Activated CD8-positive, alpha-beta memory T cell treated with anti-CD3 and anti-CD28 coated beads for 4 hours (primary cell): ENCODE data around the gene LCTL.
"Not testable (repeated sequence)": the region's sequence is repeated elsewhere in the genome, so short reads cannot be mapped to it uniquely, and the experiment has no call there.

Source experiments
- DNase-seq, 2 donors: peaks; one replicate each; pipeline ENCODE4 v3.0.0-alpha.2; 2020; ENCODE audit warnings: low read depth in 2 of 2

Gene LCTL

DNA sequence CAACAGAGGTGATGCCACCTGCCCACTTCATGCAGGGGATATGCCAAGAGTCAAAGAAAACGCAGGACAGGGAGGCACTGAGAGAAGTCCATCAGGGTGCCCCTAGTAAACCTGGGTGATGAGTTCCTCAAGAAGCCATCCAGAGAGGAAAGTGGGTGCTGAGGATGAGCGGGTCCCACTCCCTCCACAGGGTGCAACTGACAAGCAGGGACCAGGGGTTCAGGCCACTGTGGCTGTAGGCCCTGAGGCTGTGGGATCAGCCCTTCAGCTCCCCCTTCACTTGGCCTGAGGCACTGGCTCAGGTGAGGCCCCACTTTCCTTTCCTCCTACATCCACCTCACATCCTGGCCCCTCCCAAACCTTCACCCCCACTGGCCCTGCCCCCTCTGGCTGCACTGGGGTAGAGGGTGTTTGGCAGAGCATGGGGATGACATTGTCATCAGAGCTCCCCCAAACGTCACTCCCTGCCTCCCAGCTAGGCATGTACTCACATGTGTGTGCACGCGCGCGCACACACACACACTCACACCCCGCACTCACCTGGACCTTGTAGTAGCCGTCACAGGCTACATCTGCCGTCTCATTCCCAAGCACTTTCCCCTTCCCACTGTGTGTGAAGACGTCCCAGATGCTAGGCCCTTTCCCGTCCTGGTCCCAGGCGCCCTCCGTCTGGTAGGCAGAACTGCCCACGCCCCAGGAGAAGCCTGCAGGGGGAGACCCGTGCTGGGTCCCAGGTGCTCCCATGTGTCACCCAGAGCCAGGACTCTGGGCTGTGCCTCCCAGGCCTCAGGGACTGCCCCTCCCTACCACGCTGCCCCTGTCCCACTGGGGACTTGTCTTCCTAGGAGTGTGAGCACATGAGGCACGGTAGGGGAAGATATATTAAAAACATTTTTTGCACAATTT, 1.4 kb downstream of the LCTL start:
- DNase-seq = no peak

DNA sequence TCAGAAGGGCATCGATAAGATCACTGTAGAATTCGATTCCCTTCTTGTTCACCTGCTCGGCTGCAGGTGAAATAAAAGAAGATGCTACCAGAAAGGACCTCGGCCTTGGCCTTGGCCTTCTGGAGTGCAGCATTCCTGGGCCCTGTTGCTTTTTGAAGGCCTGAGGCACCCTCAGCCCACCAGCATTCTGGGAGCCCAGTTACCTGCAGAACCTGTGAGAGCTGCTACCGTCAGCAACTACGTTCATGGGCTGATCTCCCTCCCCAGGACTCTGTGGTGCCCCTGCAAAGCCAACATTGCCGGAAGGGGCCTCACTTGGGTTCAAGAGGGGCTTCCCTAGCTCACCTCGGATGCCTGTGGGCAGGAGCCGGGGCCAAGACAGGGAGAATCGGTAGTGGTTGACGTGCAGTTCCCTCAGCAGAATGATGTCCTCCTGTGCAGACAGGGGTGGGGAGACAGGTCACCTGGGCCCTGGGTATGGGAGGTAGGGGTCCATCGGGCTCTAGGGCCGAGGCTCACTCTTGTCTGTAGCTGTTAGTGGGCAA, 2.2 kb downstream of the LCTL start:
- DNase-seq = no peak

DNA sequence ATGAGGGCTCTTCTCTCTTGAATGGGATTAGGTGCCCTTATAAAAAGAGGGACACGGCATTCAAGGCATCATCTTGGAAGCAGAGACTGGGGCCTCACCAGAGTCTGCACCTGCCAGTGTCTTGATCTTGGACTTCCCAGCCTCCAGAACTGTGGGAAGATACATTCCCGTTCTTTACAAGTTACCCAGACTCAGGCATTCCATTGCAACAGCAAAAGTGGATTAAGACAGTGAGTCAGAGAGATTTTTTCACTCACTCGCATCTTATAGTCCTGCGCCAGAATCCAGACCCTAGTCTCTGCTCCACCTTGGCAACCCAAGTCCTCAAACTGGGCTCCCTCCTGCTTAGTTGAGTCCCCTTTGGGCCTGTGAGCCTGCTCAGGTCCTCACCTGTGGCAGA, 2.7 kb downstream of the LCTL start:
- no peak for DNase-seq

DNA sequence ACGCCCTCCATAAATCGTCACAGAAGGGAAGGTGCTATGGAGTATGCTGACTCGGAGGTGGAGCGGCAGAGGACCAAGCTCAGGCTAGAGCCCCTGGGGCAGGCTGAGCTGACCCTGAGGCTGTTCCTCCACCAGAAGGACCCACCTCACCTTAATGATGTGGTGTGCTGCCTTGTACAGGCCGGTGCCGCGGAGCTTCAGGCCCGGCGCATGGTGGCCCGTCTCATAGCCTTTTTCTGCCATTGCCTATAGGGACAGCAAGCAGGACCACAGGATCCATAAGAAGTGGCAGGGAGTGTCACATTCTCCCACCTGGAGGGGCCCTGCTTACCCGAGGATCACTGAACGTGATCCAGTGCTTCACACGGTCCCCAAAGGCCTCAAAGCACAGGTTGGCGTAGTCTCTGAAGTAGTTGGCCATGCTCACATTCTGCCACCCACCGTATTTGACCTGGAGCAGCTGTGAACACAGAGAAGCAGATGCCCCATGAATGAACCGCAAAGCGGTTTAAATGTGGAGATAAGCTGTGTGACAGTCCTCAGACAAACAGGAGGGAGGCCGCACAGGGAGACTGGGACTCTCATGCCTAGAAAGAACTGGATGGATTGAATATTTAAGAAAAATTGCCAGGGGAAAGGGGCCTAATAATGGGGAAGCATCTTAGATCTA, 4.8 kb downstream of the LCTL start:
- DNase-seq = no peak

DNA sequence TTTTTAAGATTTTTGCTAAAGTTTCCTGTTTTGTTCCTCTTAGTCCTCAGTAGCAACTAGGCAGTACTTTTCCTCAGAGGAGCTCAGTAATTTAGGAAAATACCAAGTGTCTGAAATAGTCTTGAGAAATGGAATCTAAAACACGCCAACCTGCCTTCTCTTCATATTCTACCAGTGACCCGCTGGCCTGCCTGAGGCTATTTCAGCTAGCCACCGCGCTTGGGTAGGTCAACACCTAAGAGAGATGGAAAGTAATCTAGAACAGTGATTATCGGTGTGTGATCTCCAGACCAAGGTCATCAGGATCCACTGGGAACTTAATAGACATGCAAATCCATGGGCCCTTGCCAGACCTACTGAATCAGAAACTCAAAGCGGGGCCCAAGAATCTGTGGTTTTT, 7.5 kb downstream of the LCTL start:
- no peak for DNase-seq

DNA sequence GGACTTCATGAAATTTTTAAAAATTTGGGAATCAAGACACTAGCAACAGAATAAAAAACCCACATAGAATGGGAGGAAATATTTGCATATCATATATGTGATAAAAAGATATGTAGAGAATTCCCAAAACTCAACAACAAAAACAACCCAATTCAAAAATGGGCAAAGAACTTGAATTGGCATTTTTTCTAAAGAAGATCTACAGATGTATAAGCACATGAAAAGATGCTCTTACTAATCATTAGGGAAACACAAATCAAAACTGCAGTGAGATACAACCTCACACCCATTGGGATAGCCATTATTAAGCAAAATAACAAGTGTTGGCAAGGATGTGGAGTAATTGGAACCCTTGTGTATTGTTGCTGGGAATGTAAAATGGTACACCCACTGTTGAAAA, 10.1 kb downstream of the LCTL start:
- DNase-seq = no peak

DNA sequence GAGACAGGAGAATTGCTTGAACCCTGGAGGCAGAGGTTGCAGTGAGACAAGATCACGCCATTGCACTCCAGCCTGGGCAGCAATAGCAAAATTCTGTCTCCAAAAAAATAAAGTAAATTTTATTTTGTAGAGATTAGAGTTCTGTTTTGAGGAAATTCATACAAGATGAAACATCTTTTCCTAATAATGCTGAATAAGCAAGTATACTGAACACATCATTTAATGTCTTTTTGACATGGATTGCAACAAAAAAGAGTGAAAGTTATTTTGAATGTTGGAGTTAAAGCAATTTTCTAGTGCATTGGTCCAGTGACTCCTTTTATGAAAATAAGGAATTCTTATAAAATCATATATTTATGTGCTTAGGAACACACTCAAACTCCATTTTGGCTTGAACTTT, 20.5 kb downstream of the LCTL start:
- no peak for DNase-seq

DNA sequence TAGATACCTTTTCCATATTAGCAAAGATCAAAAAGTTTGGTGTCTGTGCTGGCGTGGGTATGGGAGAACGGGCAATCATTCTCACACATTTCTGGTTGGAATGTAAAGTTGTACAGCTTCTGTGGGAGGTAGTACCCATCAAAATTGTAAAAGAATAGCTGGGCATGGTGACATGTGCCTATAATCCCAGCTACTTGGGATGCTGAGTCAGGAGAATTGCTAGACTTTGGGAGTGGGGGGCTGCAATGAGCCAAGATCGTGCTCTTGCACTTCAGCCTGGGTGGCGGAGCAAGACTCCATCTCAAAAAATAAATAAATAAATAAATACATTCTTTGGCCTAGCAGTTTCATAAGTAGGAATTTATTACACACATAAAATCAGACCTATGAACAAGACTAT, 22.9 kb downstream of the LCTL start:
- no peak for DNase-seq

DNA sequence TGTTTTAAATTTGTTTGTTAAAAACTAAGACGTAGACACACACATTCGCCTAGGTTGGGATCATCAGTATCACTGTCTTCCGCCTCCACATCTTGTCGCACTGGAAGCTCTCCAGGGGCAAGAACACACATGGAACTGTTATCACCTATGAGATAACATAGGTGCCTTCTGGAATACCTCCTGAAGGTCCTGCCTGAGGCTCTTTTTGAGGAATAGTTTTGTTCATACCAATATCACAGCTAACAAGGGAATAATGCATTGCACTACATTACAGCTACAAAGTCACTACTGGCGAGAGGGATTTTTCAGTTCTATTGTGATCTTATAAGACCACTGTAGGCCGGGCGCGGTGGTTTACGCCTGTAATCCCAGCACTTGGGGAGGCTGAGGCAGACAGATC, 30.7 kb downstream of the LCTL start:
- DNase-seq = no peak

DNA sequence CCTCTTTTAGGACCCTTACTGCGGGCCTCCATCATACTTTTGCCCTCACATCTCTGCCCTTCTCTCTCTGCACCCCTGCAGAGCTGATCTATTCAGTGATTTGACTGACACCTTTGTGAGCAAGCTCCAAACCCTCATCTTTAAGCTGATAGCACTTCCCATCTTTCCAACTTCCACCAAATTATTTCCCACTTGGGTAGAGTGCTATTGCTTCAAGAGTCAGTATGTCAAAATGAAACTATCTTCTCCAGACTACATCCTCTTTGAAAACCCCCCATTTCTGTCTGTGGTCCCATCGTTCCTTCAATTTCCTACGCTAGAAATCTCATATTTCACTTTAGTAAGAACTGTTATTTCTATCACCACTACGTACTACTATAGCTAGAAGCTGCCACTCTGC, 41.0 kb downstream of the LCTL start:
- DNase-seq = no peak

DNA sequence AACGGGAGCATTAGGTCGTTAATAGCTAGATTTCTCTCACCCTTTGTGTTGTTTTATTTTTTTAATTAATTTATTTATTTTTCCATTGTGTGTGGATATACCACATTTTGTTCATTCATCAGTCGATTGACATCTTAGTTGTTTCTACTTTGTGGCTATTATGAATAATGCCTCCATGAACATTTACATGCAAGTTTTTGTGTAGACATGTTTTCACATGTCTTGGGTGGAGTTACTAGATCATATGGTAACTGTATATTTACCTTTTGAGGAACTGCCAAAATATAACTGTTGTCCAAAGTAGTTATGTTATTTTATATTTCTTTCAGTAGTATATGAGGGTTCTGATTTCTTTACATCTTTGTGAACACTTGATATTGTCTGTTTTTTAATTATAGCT, 41.9 kb downstream of the LCTL start:
- DNase-seq = no peak

DNA sequence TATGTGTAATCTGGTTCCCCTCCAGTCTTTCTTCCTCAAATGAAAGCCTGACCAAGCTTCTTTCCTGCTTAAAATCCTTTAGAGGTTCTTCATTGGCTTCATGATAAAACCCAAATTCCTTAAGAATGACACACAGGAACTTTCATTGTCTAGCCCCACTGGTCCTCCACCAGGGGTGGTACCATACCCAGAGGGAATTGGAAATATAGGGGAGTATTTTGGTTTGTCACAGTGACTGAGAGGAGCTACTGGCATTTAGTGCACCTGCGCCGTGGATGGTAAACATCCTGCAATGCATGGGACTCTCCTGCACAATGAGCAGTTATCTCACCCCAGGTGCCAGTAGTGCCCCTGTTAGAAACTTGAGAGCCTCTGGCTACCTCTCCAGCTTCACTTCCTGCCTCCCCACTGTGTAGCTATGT, 49.9 kb downstream of the LCTL start:
- DNase-seq = no peak

DNA sequence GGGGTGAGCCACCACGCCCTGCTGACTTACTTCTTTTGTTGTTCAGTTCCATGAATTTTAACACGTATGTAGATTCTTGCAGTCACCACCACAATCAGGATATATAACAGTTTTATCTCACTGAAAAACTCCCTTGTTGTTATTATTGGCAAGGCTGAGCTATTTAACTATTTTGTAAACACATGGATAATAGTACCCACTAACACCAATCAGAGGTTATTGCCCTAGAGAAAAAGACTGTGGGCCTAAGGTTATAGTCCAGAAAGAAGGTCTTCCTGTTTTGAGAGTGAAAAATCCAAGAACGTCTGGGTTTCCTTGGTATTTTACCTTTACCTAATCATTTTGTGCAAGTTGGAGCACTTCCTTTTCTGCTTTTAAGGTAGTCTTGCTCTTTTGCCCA, 51.2 kb downstream of the LCTL start:
- no peak for DNase-seq

DNA sequence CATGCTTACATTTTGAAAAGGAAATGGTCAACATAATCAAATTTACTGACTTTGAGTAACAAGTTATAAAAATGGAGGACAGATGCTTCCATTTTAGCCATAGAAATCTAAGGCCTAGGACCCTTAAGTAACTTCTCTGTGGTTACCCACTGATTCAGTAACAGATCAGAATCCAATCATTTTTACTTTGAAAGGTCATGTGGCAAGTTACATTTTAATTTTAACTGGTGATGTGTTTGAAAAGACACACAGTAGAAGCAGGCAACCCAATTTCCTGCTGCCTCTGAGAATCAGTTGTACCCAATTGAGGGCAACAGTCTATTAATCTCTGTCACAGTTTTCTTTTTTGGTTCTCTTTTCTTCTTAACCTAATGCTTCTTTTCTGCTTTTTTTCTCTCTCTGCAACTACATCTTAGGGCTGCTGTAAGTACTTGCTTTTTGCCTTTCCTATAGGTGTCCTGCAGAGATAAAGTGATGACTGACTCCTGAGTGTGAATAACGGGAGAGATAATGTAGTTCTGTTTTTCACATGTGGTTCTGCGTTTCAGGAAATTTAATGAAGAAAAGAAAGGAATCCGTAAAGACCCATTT, 57.4 kb downstream of the LCTL start:
- DNase-seq = no peak

DNA sequence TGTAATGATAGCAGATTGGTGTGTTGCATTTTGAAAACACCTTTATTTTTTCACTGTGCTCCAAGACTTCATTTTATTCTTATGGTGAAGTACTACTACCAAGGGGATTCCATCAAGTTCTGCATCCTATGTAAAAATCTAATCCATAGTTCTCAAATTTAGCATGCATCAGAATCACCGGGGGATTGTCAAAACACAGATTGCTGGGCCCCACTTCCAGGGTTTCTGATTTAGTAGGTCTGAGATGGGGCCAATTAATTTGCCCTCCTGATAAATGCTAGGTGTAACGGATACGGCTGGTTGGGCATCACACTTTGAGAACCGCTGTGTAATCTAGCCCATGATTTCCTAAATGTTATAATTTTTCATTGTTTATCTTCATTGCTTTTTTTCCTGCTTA, 60.0 kb downstream of the LCTL start:
- no peak for DNase-seq

DNA sequence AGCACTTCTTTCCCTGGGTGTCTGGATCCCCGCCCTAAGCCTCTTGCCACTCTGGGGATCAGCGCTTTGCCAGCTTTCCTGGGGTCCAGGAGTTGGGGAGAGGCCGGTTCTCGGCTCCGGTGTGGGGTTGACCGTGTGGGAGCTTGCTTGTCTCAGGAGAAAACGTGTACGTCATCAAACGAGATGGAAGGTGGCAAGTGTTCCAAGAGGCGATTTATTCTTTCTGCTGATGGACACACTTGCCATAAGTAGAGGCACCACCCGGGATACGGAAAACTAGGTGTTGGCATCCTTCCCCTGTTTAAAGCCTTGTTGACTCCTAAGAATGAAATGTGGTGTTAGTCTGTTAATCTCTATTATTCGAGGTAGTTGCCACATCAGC, 60.4 kb downstream of the LCTL start:
- no peak for DNase-seq

DNA sequence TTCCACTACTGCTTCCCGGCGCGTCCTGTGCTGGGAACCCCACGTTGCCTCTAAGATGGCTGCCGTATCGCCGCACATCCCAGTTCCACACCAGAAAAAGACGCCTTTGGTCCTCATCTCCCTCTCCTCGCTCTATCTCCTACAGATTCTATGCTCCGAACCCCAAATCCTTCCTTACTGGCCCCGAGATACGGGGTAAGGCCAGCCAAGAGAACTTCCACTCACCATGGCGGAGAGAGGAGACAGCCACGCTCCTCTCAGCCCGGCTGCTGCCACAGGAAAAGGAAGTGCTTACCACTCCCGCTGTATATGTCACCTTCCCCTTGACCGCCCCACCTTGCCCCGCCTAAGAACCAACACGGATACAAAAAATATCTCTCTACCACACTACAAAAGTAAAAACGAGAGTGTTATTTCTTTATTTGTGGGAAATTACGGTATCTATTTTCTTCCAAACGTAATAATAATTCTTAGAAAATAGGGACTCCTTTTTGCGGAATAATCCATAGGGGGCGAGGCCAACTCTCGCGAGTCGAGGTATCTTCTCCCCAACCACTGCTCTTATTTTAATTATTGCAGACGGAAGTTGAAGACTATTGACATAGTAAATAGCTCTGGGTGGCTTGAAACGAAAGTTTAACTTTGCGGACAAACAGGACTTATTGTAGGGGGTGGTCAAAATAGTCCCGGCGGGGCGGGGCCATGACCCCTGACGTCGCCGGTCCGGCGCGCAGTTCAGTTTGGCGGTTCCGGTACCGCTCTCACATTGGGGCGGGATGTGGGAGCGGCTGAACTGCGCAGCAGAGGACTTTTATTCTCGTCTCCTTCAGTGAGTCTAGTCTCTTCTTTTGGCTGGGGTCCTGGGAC, 61.0 kb downstream of the LCTL start, which contains the start of the genes RPL4 and ZWILCH:
TSS of gene RPL4 (minus strand) at position 293 of the 867 bp plus-strand sequence. CDS start at position 228, 65 bp downstream.
TSS of gene ZWILCH (plus strand) at position 764 of the 867 bp plus-strand sequence. CDS start at position 777, 13 bp downstream.
- DNase-seq = peak; percentile 55 to 70

DNA sequence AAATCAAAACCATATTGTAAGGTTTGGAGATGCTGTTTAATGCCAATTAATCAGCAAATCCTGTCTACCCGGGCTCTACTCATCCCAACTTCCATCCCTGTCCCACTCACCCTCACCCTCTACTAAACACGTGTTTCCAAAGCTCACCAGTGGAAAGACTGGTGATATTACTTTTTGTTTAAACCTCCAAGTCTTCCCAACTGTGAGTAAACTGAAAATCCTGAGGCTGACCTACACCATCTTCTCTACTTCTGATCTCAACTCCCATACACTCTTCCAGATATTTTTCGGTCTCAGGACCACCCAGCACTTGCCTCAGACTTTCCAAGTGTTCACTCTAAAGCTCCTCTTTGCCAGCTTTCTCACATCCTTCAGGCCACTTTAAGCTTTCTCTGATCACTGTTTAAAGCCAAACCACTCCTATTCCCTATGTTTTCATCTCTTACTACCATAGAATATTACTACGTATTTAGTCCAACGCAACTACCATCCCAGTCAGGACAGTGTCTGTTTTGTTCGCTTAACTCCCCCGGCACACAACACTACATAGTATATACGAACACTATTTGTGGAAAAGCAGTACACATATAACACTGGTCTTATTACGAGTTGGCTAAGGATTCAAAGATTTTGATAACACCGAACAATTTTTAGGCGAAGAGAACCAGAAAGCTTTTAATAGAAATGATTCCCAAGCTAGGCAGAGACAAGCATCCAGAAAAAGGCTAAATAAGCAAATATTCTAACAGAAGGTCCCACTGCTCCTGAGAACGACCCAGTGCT, 61.8 kb downstream of the LCTL start:
- no peak for DNase-seq

DNA sequence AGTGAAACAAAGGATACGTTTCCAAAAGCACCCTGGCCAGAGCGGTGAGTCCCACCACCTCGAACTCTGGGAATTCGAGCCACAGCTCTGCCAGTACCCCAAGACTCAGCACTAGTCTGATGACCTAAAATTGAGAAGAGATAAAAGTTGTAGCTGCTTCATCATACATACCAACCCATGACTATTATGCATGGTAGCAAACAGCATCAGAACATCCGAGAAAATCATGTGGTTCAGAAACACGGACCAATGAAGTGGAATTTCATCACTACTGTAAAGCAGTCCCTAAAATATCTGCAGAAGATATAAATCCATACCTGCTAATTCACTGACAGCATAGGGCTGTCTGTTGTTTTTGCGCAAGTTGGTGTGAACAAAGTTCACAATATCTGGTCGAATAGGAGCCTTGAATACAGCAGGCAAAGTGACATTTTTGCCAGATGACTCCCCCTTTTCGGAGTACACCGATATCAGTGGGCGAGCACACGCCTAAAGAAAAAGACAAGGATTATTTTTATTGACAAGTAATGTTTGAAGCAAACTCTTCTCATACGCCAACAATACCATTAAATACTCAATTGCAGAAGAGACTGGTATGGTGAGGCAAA, 62.7 kb downstream of the LCTL start:
- not testable (repeated sequence) for DNase-seq

DNA sequence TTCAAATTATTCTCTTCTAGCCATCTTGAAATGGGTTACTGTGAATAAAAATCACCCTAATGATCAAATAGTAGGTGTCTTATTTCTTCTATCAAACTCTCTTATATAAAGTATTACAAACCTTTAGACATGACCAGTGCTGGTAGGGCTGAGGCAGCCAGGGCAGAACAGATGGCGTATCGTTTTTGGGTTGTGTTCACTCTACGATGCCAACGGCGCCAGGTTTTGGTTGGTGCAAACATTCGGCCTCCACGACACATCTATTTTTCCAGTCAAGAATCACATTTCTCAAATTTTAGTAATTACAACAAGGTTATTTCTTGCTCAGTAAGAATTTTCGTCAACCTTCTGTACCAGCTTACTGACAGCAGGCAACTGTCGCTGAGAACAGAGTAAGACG, 63.3 kb downstream of the LCTL start:
- DNase-seq = no peak
